ENCODE measurements around the gene MMD. TPM values are rescaled to one million over a fixed set of nuclear protein-coding genes. Genes with fewer than 3 reads are reported as not detected.
A peak's percentile ranks its signal among the peaks of the same experiment; 100 is the strongest.

The MMD gene
- total RNA-seq, 1 experiment from 2014 or later = 6.8 TPM

DNA sequence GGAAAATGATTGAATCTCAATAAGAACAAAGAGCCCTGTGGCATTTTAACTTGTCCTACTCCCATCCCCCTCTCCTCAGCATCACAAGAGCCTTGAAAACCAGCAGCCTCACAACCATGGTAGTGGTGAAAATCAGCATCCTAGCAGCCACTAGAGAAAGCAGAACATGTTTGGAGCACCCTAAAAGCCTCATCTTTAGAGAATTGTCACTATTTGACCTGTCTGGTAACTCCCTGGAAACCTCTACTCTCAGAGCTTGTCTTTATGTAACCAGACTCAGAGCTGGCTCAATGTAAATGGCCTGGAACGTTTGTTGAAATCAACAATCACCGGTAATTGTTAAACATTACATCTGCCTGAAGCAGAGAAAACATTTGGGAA, 70.8 kb downstream of the MMD start:
- Histone ChIP-seq H3K4me3 (no peak overlapping the region), H3K27me3 (no peaks in the 10 kb centered on the region), H3K36me3 (no peaks in the 10 kb centered on the region), H3K9me3 (peaks cover 3% of the 10 kb centered on the region; the same call in 1 of the 2 replicates)
- DNase-seq = no peak

GRCh38 chr17:55348749-55349354, 72.8 kb downstream of the MMD start:
- no peaks in the 10 kb centered on the region for H3K27me3 ChIP-seq
- H3K4me3 ChIP-seq = no peak overlapping the region
- peak; percentile 20 for DNase-seq
- no peaks in the 10 kb centered on the region for H3K36me3 ChIP-seq
- peaks cover 3% of the 10 kb centered on the region; the same call in 1 of the 2 replicates for H3K9me3 ChIP-seq

DNA sequence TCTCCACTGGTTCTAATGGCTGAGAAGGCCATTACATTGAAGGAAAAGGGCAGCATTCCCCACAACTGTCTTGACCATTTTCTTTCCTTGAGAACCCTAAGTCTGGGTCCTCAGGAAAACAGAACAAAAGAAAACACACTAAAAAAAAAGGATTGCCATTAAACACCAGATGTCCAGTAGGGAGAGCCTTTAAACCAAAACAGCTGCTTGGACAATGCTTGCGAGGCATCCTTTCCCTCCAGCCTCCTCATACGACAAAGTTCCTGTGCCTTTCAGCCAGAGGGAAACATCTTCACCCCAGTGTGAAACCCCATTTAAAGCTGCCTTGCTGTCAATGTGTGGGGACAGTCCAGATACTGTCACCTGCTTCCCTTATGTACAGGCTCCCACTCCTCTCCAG, 74.3 kb downstream of the MMD start:
- H3K9me3 ChIP-seq = no peaks in the 10 kb centered on the region
- no peaks in the 10 kb centered on the region for H3K27me3 ChIP-seq
- no peaks in the 10 kb centered on the region for H3K36me3 ChIP-seq
- no peak overlapping the region for H3K4me3 ChIP-seq
- no peak for DNase-seq

GRCh38 chr17:55346658-55347057, 75.0 kb downstream of the MMD start:
- no peaks in the 10 kb centered on the region for H3K36me3 ChIP-seq
- no peak for DNase-seq
- no peaks in the 10 kb centered on the region for H3K27me3 ChIP-seq
- H3K4me3 ChIP-seq = no peak overlapping the region
- no peaks in the 10 kb centered on the region for H3K9me3 ChIP-seq

GRCh38 chr17:55345132-55345531, 76.5 kb downstream of the MMD start:
- Histone ChIP-seq H3K36me3 (no peaks in the 10 kb centered on the region), H3K27me3 (no peaks in the 10 kb centered on the region), H3K4me3 (no peak overlapping the region), H3K9me3 (no peaks in the 10 kb centered on the region)
- no peak for DNase-seq

GRCh38 chr17:55344514-55344997, 77.1 kb downstream of the MMD start:
- Histone ChIP-seq H3K36me3 (no peaks in the 10 kb centered on the region), H3K9me3 (no peaks in the 10 kb centered on the region), H3K27me3 (no peaks in the 10 kb centered on the region), H3K4me3 (no peak overlapping the region)
- no peak for DNase-seq

GRCh38 chr17:55343900-55344513, 77.6 kb downstream of the MMD start:
- no peak overlapping the region for H3K4me3 ChIP-seq
- DNase-seq = no peak
- H3K36me3 ChIP-seq = no peaks in the 10 kb centered on the region
- H3K9me3 ChIP-seq = no peaks in the 10 kb centered on the region
- no peaks in the 10 kb centered on the region for H3K27me3 ChIP-seq

DNA sequence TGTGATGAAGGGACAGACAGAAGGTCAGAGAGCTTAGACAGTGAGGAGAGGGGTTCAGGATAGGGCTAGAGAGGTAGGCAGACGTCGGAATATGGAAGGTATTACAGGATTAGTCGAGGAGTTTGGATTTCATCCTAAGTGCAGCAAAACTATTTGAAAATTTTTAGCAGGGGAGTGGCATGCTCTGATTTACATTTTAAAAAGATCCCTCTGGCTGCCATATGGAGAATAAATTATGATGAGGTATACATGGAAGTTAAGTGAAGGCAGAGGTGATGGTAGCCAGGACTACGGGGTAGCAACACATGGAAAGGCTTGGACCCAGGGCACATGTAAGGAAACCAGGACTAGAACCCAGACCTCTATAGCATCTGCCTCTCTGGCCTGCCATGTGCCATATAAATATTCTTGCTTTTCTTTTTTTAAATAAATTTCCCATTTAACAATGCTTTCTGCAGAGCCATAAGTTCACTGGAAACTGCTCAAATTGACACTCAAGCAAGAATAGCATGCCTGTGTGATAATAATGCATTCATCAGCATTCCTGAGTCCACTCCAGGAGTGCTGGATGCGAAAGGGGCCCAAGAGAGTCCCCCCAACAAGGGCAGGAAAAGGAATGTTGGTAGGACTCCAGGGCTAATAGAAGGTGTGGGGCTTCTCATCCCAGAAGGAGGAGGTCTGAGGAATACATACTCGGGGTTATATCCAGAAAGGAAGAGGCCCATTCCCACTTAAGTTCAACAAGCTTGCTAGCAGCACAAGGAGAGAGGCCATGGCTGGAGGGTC, 78.6 kb downstream of the MMD start:
- Histone ChIP-seq H3K36me3 (no peaks in the 10 kb centered on the region), H3K9me3 (no peaks in the 10 kb centered on the region), H3K4me3 (no peak overlapping the region), H3K27me3 (no peaks in the 10 kb centered on the region)
- no peak for DNase-seq

Other genes starting within 250 kb of the MMD start
- gene HLF, start 156.9 kb downstream of the MMD start, total RNA-seq (2014; rRNA removed; shearing (Covaris generic); ENCODE audit: low replicate concordance) = 1.9 and 8.2 TPM in 2 replicates
- gene SMIM36, start 89.6 kb upstream of the MMD start, total RNA-seq (2014; rRNA removed; shearing (Covaris generic); ENCODE audit: low replicate concordance) = not detected in 2 replicates